D721Med (cell line): ENCODE measurements around the gene TOMM20.

ENCODE experiments used
- DNase-seq: peaks from one replicate; pipeline ENCODE4 v3.0.0; 2011; ENCODE audit warnings: low spot score; ENCODE audit not compliant: insufficient read length
- FAIRE-seq: peaks from 2 replicates; lab custom pipeline; 2011; peaks lifted over from hg19 to GRCh38; lab: Jason Lieb, UNC
- TF ChIP-seq, protein P1 (sequence below): IDR thresholded peaks from 2 replicates; pipeline ENCODE4 v1.5.1; 2012; ENCODE audit warnings: mild to moderate bottlenecking, control low read depth; ENCODE audit not compliant: insufficient read depth; ENCODE audit errors: missing control alignments

Gene TOMM20

DNA sequence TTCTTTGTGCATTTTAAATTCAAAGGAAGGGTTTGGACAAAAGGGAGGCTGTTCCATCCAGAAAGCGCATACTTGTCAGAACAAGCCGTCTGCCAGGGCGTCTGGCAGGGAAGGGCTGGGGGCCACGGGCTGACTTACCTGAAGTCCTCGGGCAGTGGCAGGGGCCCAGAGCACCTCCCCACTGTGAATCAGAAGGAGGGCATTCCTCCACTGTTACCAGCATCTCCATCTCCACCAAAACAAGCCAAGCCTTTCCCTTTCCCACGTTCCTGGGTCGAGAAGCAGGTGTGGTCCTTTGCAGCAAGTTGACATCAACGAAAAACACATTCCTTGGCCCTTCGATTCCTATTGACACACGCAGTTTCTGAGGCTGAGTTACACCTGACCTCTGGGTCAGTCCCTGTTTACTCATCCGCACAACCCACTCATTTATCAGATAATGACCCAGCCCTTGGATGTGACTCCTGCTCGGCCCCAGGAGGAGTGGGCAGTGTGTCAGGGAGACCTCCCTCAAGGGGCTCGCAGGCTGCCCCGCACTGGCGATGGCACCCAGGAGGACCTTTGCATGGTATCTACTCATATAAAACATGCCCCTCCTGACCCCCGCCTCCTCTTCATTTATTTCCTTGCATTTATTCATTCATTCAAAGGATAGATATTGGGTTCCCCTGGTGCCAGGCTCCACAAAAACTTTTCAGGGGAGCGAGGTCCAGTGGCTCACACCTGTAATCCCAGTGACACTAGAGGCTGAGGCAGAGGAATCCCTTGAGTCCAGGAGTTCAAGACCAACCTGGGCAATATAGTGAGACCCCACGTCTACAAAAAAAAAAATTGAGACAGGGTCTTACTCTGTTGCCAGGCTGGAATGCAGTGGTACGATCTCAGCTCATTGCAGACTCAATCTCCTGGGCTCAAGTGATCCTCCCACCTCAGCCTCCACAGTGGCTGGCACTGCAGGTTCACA is 60.2 kb downstream of the TOMM20 start:
- TF ChIP-seq, protein P1, sequence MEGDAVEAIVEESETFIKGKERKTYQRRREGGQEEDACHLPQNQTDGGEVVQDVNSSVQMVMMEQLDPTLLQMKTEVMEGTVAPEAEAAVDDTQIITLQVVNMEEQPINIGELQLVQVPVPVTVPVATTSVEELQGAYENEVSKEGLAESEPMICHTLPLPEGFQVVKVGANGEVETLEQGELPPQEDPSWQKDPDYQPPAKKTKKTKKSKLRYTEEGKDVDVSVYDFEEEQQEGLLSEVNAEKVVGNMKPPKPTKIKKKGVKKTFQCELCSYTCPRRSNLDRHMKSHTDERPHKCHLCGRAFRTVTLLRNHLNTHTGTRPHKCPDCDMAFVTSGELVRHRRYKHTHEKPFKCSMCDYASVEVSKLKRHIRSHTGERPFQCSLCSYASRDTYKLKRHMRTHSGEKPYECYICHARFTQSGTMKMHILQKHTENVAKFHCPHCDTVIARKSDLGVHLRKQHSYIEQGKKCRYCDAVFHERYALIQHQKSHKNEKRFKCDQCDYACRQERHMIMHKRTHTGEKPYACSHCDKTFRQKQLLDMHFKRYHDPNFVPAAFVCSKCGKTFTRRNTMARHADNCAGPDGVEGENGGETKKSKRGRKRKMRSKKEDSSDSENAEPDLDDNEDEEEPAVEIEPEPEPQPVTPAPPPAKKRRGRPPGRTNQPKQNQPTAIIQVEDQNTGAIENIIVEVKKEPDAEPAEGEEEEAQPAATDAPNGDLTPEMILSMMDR = no peak
- no peak for DNase-seq
- FAIRE-seq = no peak

DNA sequence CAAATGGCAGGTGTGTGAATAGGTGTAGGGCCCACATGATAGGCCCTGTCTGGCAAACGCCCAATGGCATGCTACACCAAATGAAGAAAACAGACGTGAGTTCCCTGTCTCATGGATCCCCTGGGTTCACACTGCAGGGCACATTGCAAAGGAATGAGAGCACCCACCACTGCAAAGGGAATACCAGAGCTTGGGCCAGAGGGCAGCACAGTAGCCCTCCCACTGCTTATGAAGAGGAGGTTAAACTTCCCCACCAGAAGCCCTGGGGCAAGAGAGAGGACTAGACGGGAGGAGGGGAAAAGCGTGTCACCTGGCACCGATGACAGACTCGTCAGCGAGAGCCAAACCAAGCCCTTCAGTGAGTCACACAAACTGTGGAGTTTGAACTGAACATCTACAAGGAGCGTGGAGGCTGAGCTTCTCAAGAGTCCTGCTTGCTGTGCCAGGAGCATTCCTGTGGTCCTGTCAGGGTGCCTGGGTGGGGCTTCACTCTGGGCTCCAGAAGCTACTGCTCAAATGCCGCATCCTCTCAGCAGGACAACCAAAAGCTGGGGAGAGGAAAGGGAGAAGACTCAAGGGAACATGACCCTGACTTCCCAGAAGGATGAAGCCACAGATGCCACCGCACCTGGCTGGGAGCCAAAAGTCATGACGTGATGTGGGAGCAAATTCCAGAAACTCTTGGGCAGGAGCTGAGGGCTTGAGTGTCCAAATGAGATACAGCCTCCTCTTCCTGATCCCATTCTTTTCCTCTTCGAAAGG is 61.1 kb downstream of the TOMM20 start:
- DNase-seq (no peak), FAIRE-seq (no peak)
- TF ChIP-seq, protein P1 = no peak

DNA sequence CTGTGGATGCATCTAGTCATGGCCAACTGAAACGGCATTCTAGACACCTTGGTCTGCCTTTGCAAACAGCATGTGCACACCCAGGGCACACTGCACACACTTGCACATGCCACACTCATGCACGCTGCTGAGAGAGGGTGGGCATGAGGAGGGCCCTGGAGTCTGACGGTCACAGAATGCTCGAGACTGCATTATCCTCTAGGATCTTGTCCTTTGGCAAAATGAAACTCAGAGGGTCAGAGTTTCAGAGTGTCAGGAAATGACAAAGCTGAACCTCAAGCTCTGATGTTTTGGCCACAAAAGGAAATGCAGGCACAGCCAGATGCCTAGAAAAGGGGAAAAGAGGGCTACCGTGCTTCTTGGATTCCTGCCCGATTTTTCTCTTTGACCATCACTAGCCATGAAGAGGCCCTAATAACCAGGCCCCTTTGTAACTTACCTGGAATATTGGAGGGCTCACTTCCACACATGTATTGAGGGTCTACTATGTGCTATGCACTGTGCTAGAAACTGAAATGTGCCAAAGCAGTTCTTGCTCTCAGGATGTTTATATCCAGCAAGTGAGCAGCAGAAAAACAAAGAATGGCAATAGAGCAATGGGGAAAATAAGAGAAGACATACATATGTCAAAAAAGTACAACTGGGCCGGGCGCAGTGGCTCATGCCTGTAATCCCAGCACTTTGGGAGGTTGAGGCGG is 65.4 kb downstream of the TOMM20 start:
- FAIRE-seq (no peak), DNase-seq (no peak)
- TF ChIP-seq, protein P1 = no peak

DNA sequence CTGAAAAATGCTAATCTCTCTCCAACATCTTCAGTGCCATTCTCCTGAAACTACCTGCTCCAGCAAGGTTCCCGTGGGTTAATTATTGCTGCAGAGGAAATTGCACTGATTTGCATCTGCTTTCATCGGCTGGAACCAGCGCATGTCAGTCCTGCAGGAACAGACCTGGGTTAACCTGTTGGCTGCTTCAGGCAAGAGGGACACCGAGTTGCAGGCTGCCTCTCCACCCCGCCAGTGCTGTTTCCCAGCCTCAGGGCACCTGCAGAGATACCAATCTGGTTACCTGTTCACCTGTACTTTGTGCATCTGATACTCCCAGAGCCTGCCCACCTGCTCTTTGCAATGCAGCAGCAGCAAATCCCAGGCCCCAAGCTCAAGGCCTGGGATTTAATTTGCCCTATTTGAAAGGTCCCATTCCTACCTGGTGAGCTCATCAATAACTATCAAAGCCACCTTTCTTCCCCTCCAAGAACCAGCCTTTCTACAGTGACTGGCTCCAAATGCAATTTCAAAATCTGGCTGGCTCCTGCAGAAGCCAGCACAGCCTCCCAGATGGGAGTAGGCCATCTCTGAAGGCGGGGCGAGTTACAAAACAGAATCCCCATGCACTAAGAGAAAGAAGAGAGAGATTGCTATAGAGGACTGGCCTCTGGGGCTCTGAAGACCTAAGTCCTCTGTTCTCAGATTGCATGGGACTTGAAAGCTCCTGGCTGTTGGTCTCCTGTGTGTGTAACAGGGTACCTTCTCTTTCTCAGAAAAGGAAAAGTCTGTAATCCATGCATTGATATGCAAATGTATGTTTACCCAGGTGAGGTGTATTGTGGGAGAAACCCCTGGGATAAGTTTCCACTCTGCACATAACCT is 67.8 kb downstream of the TOMM20 start:
- TF ChIP-seq, protein P1 = no peak
- FAIRE-seq (no peak), DNase-seq (no peak)
